Measurements from ENCODE around the gene FBXO30. TPM values are rescaled to one million over a fixed set of nuclear protein-coding genes. Genes with fewer than 3 reads are reported as not detected.

FBXO30 gene
- total RNA-seq, 1 donor from 2014 or later = 12.1 TPM

DNA sequence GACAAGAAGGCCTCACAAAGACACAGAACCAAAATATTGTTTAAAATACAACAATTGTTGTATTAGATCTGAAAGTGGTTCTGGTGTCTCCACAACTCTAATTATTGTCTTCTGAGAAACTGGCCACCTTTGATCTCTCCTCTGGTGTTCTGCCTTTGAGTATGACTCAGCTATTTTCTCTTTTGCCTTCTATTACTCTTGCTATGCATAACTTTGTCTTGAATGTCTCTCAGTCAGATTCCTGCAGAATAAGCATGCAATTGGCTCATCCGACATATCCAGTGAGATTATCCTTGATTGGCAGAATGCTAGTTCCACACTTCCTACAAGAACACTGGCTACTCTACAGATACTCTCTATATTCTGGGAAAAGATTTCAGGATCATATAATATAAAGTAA lies 65.0 kb downstream of the FBXO30 start:
- TF ChIP-seq, protein P1, sequence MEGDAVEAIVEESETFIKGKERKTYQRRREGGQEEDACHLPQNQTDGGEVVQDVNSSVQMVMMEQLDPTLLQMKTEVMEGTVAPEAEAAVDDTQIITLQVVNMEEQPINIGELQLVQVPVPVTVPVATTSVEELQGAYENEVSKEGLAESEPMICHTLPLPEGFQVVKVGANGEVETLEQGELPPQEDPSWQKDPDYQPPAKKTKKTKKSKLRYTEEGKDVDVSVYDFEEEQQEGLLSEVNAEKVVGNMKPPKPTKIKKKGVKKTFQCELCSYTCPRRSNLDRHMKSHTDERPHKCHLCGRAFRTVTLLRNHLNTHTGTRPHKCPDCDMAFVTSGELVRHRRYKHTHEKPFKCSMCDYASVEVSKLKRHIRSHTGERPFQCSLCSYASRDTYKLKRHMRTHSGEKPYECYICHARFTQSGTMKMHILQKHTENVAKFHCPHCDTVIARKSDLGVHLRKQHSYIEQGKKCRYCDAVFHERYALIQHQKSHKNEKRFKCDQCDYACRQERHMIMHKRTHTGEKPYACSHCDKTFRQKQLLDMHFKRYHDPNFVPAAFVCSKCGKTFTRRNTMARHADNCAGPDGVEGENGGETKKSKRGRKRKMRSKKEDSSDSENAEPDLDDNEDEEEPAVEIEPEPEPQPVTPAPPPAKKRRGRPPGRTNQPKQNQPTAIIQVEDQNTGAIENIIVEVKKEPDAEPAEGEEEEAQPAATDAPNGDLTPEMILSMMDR (IDR thresholded peaks at IDR 0.05; ENCODE audit: partially characterized antibody, unreplicated experiment) = no peak
- DNase-seq = no peak
- no peak overlapping the region for H3K4me3 Mint-ChIP-seq (ENCODE audit: unreplicated experiment)
- no peaks in the 10 kb centered on the region for H3K36me3 Mint-ChIP-seq (ENCODE audit: unreplicated experiment)
- H3K4me1 Mint-ChIP-seq (ENCODE audit: low read depth, unreplicated experiment) = no peaks in the 10 kb centered on the region
- no peaks in the 10 kb centered on the region for H3K9me3 Mint-ChIP-seq (ENCODE audit: unreplicated experiment)
- H3K27ac Mint-ChIP-seq (ENCODE audit: unreplicated experiment) = no peak overlapping the region
- peaks cover 2% of the 10 kb centered on the region for H3K27me3 Mint-ChIP-seq (ENCODE audit: unreplicated experiment)

DNA sequence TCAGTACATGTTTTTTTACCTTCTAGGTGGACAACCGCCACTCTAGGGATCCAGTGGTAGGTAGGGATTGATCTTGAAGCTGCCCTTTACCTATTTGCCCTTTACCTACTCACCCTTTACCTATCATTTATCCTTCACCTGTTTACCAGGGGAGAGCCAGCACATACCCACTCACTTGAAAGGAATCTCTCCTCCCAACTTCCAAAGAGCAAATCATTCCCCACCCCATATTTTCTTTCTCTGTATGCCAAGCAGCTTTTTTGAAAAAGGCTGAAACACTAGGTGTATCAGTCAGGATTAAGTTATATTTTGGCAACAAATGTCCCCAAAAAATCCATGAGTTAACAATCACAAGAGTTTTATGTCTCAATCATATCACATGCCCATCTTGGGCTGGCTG lies 68.7 kb downstream of the FBXO30 start:
- Mint-ChIP-seq H3K36me3 (ENCODE audit: unreplicated experiment) (no peaks in the 10 kb centered on the region), H3K4me3 (ENCODE audit: unreplicated experiment) (no peak overlapping the region), H3K27me3 (ENCODE audit: unreplicated experiment) (peaks cover 2% of the 10 kb centered on the region), H3K27ac (ENCODE audit: unreplicated experiment) (no peak overlapping the region), H3K9me3 (ENCODE audit: unreplicated experiment) (no peaks in the 10 kb centered on the region), H3K4me1 (ENCODE audit: low read depth, unreplicated experiment) (no peaks in the 10 kb centered on the region)
- no peak for DNase-seq
- TF ChIP-seq, protein P1 (IDR thresholded peaks at IDR 0.05; ENCODE audit: partially characterized antibody, unreplicated experiment) = no peak

GRCh38 chr6:145744619-145745018 lies 70.0 kb downstream of the FBXO30 start:
- Mint-ChIP-seq H3K9me3 (ENCODE audit: unreplicated experiment) (no peaks in the 10 kb centered on the region), H3K36me3 (ENCODE audit: unreplicated experiment) (no peaks in the 10 kb centered on the region), H3K4me3 (ENCODE audit: unreplicated experiment) (no peak overlapping the region), H3K27me3 (ENCODE audit: unreplicated experiment) (peaks cover 2% of the 10 kb centered on the region), H3K27ac (ENCODE audit: unreplicated experiment) (no peak overlapping the region), H3K4me1 (ENCODE audit: low read depth, unreplicated experiment) (no peaks in the 10 kb centered on the region)
- no peak for DNase-seq
- TF ChIP-seq, protein P1 (IDR thresholded peaks at IDR 0.05; ENCODE audit: partially characterized antibody, unreplicated experiment) = no peak

Other genes with a start within 250 kb of the FBXO30 start
- gene EPM2A, start 79.3 kb downstream of the FBXO30 start, total RNA-seq (ENCODE audit: unreplicated experiment) = 15.5 TPM
- gene SHPRH, start 149.6 kb upstream of the FBXO30 start, total RNA-seq (ENCODE audit: unreplicated experiment) = 42.6 TPM
- 0.17 TPM for gene GRM1, start 214.3 kb upstream of the FBXO30 start, total RNA-seq (ENCODE audit: unreplicated experiment)

Measured in glutamatergic neuron (in vitro differentiated cells).